Measurements from ENCODE around the gene HYDIN.

HYDIN gene

DNA sequence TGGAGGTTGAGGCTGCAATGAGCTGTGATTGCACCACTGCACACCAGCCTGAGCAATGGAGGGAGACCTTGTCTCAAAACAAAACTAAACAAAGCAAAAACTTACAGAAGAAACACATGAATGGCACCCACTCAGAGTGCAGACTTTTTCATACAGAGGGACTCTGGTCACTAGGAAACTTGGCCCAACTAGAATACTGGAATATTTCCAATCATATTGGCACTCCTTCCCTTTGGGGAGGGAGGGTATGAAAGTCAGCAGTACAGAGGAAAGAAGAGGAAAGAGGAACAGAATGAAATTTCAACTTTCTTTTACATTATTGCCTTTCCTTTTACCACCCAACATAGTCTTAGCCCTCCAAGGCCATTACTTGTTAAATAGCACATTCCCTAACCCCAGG, 30.5 kb upstream of the HYDIN start:
- TF ChIP-seq, protein P1, sequence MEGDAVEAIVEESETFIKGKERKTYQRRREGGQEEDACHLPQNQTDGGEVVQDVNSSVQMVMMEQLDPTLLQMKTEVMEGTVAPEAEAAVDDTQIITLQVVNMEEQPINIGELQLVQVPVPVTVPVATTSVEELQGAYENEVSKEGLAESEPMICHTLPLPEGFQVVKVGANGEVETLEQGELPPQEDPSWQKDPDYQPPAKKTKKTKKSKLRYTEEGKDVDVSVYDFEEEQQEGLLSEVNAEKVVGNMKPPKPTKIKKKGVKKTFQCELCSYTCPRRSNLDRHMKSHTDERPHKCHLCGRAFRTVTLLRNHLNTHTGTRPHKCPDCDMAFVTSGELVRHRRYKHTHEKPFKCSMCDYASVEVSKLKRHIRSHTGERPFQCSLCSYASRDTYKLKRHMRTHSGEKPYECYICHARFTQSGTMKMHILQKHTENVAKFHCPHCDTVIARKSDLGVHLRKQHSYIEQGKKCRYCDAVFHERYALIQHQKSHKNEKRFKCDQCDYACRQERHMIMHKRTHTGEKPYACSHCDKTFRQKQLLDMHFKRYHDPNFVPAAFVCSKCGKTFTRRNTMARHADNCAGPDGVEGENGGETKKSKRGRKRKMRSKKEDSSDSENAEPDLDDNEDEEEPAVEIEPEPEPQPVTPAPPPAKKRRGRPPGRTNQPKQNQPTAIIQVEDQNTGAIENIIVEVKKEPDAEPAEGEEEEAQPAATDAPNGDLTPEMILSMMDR (conservative IDR thresholded peaks at IDR 0.05; ENCODE audit: low read depth, low read length) = no peak
- no peak for DNase-seq (ENCODE audit: low read depth)
- no peak overlapping the region for H3K4me3 ChIP-seq (ENCODE audit: low read depth, low read length)

DNA sequence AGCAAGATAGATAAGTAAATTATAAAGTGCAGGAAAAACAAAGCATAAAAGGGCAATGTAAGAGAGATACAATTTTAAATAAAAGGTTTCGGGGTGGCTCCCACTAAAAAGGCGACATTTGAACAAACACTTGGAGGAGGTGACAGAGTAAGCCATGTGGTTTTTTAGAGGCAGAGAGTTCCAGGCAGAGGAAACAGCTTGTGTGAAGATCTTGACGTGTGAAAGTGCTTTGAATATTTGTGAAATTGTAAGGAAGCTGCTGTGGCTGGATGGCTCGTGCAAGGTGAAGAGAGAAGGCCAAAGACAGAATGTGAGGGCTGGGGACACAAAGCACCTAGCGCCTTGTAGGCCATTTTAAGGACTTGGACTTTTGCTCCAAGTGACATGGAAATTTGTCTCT, 28.6 kb upstream of the HYDIN start:
- DNase-seq (ENCODE audit: low read depth) = no peak
- TF ChIP-seq, protein P1 (conservative IDR thresholded peaks at IDR 0.05; ENCODE audit: low read depth, low read length) = no peak
- no peak overlapping the region for H3K4me3 ChIP-seq (ENCODE audit: low read depth, low read length)

DNA sequence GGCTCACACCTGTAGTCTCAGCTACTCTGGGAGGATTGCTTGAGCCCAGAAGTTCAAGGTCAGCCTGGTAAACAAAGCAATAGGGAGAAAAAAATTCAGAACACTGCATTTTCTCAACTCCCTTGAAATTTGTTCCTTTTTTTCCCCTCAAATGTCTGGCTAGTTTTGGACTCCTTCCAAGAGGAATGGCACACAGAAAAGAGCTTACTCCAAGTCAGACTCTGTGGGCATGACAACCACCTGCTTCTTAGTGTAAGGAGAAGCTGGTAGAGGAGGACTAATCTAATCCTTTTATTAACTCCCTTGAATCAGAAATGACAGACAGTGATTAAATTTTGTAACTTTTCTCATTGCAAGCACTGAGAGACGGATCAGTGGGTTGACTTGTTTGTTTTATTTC, 27.9 kb upstream of the HYDIN start:
- DNase-seq (ENCODE audit: low read depth) = no peak
- TF ChIP-seq, protein P1 (conservative IDR thresholded peaks at IDR 0.05; ENCODE audit: low read depth, low read length) = no peak
- H3K4me3 ChIP-seq (ENCODE audit: low read depth, low read length) = no peak overlapping the region

DNA sequence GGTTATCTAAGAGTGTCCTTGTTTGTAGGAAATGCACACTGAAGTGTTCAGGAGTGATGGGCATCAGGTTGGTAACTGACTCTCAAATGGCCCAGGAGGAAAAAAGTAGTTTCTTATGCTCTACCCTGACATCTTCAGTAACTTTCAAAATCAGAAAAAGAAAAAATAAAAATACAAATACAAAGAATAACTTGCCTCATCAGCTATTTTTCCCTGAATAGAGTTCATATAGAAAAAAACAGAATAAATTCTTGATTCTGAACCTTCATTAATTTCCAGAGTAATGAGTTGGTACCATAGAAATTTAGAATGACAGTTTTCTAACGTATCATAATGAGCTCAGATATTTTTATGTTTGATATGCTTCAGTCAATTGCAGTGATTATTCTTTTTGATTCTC, 27.2 kb upstream of the HYDIN start:
- no peak overlapping the region for H3K4me3 ChIP-seq (ENCODE audit: low read depth, low read length)
- no peak for DNase-seq (ENCODE audit: low read depth)
- TF ChIP-seq, protein P1 (conservative IDR thresholded peaks at IDR 0.05; ENCODE audit: low read depth, low read length) = no peak

DNA sequence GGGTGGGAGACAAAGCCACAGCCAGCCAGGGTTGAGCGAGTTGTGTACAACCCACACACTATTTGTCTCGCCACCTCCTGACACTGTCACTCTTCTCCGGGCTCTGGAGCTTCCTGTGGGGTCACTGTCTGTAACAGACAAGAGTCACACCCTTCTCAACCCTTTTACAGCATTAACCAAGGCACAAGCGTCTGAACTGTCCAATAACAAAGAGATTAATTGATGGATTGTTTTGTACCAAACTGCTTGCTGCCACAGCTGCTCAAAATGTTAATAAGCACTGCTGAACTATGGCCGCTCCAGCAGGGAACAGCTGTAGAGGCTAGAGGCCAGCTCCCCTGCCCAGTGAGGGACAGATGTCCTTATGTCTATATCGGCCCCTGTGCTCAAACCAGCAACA, 25.2 kb upstream of the HYDIN start:
- TF ChIP-seq, protein P1 (conservative IDR thresholded peaks at IDR 0.05; ENCODE audit: low read depth, low read length) = no peak
- no peak for DNase-seq (ENCODE audit: low read depth)
- H3K4me3 ChIP-seq (ENCODE audit: low read depth, low read length) = no peak overlapping the region

DNA sequence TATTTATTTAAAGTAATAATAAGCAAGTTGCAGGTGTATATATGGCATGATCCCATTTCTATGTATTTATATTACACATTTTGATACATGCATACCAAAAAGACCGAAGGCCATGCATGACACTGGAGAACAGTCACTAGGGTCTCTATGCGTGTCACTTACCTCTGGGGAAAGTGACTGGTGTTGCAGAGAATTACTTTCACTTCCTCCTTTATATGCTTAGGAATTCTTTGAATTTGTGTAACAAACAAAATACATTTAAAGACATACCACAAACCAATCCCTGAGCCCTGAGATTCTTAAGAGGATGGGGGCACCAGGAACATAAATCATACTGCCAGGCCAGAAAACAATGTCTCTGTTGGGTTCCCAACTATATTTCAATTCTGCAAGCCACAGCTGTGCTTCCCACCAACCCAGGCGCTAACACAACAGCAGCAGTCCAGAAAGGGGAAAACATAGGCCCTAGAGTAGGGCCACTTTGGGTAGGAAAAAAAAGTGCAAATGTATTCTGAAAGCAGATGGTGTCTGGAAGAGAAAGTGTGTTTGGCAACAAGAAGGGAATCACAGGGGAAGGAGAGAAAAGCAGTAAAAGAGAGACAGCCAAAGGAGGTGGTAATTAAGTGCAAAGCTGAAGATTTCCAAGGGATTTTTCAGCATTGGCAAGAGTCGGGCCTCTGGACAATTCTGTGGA, 24.5 kb upstream of the HYDIN start:
- DNase-seq (ENCODE audit: low read depth) = no peak
- H3K4me3 ChIP-seq (ENCODE audit: low read depth, low read length) = no peak overlapping the region
- TF ChIP-seq, protein P1 (conservative IDR thresholded peaks at IDR 0.05; ENCODE audit: low read depth, low read length) = no peak

Data from choroid plexus epithelial cell (primary cell).